ENCODE results near the gene LRRFIP1. TPM values are rescaled to one million over a fixed set of nuclear protein-coding genes. Genes with fewer than 3 reads are reported as not detected.

LRRFIP1 gene
- total RNA-seq, 1 donor = 49.0 TPM

DNA sequence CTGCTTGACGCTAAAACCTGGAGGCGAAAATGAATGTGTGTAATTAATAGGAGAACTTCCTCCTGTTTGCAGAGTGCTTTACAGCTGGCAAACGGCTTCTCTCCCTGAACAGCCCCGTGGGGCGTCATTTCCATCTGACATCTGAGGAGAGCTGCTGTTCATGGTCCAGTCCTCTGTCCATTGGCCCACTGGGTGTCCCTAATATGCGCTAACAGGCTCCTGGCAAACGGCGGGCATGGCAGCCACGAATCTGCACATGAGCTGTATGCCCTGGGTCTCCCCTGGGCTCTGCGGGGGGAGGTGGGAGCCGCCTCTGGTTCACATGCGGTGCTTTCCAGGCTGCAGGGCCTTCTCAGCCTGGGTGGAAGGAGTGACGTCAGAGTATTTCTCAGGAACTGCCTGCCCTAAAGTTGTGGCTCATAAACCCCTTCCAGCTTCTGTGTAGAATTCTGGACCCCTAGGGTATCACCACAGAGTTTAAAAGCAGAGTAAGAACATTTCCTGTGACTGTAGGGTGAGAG is 73.2 kb downstream of the LRRFIP1 start:
- TF ChIP-seq, protein P1, sequence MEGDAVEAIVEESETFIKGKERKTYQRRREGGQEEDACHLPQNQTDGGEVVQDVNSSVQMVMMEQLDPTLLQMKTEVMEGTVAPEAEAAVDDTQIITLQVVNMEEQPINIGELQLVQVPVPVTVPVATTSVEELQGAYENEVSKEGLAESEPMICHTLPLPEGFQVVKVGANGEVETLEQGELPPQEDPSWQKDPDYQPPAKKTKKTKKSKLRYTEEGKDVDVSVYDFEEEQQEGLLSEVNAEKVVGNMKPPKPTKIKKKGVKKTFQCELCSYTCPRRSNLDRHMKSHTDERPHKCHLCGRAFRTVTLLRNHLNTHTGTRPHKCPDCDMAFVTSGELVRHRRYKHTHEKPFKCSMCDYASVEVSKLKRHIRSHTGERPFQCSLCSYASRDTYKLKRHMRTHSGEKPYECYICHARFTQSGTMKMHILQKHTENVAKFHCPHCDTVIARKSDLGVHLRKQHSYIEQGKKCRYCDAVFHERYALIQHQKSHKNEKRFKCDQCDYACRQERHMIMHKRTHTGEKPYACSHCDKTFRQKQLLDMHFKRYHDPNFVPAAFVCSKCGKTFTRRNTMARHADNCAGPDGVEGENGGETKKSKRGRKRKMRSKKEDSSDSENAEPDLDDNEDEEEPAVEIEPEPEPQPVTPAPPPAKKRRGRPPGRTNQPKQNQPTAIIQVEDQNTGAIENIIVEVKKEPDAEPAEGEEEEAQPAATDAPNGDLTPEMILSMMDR (IDR thresholded peaks at IDR 0.05; ENCODE audit: insufficient read depth, low read length) = no peak
- no peak overlapping the region for H3K4me3 ChIP-seq (ENCODE audit: low read depth, low read length)
- peak; percentile 70 for DNase-seq (ENCODE audit: low read depth)

DNA sequence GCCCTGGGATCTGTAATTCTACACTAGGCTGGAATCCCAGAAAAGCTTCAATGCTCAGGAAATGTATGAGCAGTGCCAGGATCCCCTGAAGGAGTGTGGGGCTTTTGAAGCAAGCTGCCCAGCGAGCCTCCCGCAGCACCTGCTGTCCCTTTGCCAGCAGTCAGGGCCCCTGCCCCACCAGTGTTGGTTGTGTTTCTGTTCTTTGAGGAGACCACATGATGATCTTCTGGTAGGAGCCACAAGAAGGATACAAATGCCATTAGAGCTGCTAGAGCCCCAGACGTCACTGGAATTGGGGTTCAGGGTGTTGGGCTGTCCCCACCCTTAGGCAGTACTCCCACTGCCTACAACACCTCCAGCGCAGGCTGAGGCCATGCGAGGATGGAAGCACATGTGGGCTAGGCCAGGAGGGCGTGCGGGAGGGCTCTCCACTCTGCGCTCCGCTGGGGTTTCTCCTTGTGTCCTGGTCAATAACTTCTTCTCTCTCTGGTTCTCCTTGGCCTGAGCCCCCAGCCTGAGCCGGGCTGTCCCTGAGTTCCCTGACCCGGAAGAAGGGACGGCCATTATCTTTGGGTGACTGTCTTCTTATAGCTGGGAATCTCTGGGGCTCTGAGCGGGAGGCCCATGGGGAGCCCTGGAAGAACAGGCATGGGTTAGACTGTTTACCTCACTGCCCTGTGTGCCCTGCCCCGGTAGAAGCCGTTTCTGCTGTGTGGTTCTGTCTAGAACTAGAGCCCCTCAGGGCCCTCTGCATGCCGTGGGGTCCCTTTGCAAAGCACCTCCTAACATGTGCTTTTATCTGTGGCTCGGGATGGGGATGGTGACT is 73.9 kb downstream of the LRRFIP1 start:
- TF ChIP-seq, protein P1 (IDR thresholded peaks at IDR 0.05; ENCODE audit: insufficient read depth, low read length) = no peak
- DNase-seq (ENCODE audit: low read depth) = no peak
- H3K4me3 ChIP-seq (ENCODE audit: low read depth, low read length) = no peak overlapping the region

DNA sequence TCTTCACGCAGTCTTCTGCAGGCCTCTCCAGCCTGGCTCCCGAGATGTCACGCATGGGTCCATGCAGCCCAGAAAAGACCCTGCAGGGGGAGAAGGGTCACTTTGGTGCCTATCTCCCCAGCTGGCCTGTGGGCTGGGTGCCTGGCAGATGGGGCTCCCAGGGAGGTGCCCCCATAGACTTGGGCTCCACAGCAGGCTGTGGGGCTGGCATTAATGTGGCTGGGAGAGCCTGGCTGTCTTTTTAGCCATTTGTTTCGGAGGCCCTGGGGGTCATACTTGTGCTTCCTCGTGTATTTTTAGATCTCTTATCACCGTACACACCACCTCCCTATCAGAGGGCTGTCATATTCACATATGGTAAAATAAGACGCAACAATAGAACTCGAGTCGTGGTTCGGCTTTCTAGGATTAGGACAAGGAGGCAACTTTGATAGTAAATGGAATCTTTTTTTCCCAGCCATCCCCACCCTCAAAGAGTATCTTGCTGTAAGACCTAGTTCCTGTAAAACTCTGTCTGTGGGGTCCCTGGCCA is 74.5 kb downstream of the LRRFIP1 start:
- DNase-seq (ENCODE audit: low read depth) = no peak
- TF ChIP-seq, protein P1 (IDR thresholded peaks at IDR 0.05; ENCODE audit: insufficient read depth, low read length) = no peak
- H3K4me3 ChIP-seq (ENCODE audit: low read depth, low read length) = peak overlapping the region; percentile 31

GRCh38 chr2:237702441-237703391 is 75.3 kb downstream of the LRRFIP1 start:
- peak overlapping the region; percentile 36 for H3K4me3 ChIP-seq (ENCODE audit: low read depth, low read length)
- TF ChIP-seq, protein P1 (IDR thresholded peaks at IDR 0.05; ENCODE audit: insufficient read depth, low read length) = peak; percentile 48
- peak; percentile 92 for DNase-seq (ENCODE audit: low read depth)

GRCh38 chr2:237704501-237705434 is 77.4 kb downstream of the LRRFIP1 start:
- TF ChIP-seq, protein P1 (IDR thresholded peaks at IDR 0.05; ENCODE audit: insufficient read depth, low read length) = no peak
- DNase-seq (ENCODE audit: low read depth) = peak; percentile 50
- no peak overlapping the region for H3K4me3 ChIP-seq (ENCODE audit: low read depth, low read length)

Measured in fibroblast of the aortic adventitia (primary cell).